ENCODE measurements around the gene PHKA1.

The PHKA1 gene

GRCh38 chrX:72666451-72666850 lies 47.7 kb downstream of the PHKA1 start:
- DNase-seq (ENCODE audit: low read depth) = no peak
- TF ChIP-seq CTCF (IDR thresholded peaks at IDR 0.05; ENCODE audit: low read depth, low read length, missing control alignments) = no peak
- no peak overlapping the region for H3K4me3 ChIP-seq (ENCODE audit: low read depth, low read length)
- in situ Hi-C loops (cut with HindIII; ENCODE audit: low sequenced_read_pairs) = no loop called here

DNA sequence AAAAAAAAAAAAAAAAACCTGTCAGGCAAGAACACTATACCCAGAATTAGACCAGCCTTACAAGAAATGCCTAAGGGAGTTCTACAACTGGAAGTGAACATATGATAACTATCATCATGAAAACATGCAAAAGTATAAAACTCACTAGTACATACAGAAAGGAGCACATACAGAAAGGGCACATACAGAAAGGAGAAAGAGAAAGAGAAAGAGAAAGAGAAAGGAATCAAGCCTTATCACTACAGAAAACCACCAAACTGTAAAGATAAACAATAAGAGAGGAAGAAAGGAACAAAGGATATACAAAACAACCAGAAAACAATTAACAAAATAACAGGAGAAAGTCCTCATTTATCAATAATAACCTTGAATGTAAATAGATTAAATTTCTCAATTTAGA lies 50.4 kb downstream of the PHKA1 start:
- no peak for DNase-seq (ENCODE audit: low read depth)
- H3K4me3 ChIP-seq (ENCODE audit: low read depth, low read length) = no peak overlapping the region
- no peak for TF ChIP-seq CTCF (IDR thresholded peaks at IDR 0.05; ENCODE audit: low read depth, low read length, missing control alignments)
- in situ Hi-C loops (cut with HindIII; ENCODE audit: low sequenced_read_pairs) = no loop called here

- DNase-seq (ENCODE audit: low read depth) = no peak
- H3K4me3 ChIP-seq (ENCODE audit: low read depth, low read length) = no peak overlapping the region
- no peak for TF ChIP-seq CTCF (IDR thresholded peaks at IDR 0.05; ENCODE audit: low read depth, low read length, missing control alignments)
- in situ Hi-C loops (cut with HindIII; ENCODE audit: low sequenced_read_pairs) = no loop called here
Observed at GRCh38 chrX:72662020-72662747, 51.9 kb downstream of the PHKA1 start.

GRCh38 chrX:72659723-72660122 lies 54.4 kb downstream of the PHKA1 start:
- no peak overlapping the region for H3K4me3 ChIP-seq (ENCODE audit: low read depth, low read length)
- in situ Hi-C loops (cut with HindIII; ENCODE audit: low sequenced_read_pairs) = no loop called here
- DNase-seq (ENCODE audit: low read depth) = no peak
- no peak for TF ChIP-seq CTCF (IDR thresholded peaks at IDR 0.05; ENCODE audit: low read depth, low read length, missing control alignments)

DNA sequence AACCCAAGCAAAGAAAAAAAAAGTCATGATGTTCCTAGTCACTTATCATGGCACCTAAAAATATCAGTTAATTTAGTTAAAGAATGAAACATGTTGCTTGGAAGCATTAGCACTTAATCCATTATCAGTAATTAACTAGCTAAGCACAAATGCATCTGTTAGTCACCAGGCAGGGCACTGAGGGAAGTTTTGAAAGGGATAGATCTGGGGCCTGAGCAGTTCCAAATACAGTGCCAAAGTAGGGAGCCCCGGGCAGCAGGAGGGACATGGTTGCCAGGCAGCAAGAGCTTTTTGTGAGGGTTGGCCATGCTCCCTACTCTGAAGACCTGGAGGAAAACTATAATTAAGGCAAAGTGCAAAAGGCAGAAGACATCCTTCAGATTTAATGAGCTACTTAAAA lies 62.0 kb downstream of the PHKA1 start:
- H3K4me3 ChIP-seq (ENCODE audit: low read depth, low read length) = no peak overlapping the region
- no peak for DNase-seq (ENCODE audit: low read depth)
- in situ Hi-C loops (cut with HindIII; ENCODE audit: low sequenced_read_pairs) = no loop called here
- no peak for TF ChIP-seq CTCF (IDR thresholded peaks at IDR 0.05; ENCODE audit: low read depth, low read length, missing control alignments)

DNA sequence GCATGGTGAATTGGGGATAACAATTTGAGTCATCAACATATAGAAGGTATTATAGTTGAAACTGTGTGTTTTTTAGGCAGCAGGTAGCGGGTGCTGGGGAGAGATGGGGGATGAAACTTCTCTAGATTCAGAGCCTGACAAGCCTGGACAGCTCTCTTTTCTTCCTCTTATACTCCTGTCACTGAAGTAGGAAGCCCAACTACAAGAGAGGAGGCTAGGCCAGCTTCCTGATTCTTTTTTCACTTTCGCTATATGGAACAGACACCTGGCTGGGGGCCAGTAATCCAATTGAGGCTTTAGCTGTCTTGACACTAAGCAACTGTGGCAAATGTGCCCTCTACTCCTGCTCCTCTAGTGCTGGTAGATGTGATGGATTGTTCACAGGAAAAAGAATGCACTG lies 69.2 kb downstream of the PHKA1 start:
- no peak for TF ChIP-seq CTCF (IDR thresholded peaks at IDR 0.05; ENCODE audit: low read depth, low read length, missing control alignments)
- no peak for DNase-seq (ENCODE audit: low read depth)
- H3K4me3 ChIP-seq (ENCODE audit: low read depth, low read length) = no peak overlapping the region
- in situ Hi-C loops (cut with HindIII; ENCODE audit: low sequenced_read_pairs) = no loop called here
